ENCODE measurements around the gene GSPT1.
"Not testable (repeated sequence)": the region's sequence is repeated elsewhere in the genome, so short reads cannot be mapped to it uniquely, and the experiment has no call there.

Gene GSPT1

GRCh38 chr16:11857161-11857560, 58.6 kb downstream of the GSPT1 start:
- no peak for DNase-seq (ENCODE audit: low read depth)

DNA sequence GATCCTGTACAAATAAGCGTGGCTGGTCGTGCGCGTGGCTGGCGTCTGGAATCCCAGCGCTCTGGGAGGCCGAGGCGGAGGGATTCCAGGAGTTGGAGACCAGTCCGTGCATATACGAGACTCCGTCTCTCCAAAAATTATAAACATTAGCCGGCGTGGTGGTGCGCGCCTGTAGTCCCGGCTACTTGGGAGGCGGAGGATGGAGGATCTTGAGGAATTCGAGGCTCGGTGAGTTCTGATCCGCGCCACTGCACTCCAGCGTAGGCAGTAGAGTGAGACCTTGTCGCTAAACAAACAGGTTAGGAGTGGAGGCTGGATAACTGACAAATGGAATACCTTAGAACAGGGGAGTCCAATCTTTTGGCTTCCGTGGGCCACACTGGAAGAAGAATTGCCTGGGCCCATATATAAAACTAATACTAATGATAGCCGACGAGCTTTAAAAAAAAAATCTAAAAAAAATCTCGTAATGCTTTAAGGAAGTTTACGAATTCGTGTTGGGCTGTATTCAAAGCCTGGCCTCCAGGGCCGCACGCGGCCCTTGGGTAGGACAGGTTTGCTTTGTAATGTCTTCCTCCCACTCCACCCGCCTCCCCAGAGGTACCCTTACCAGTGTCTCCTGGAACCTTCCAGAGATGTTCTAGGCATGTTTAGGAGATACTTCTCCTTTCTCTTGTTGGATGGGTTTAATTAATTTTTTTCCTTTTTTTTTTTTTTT, 63.5 kb downstream of the GSPT1 start:
- no peak for DNase-seq (ENCODE audit: low read depth)

- peak; percentile 94 for DNase-seq (ENCODE audit: low read depth)
Observed at GRCh38 chr16:11851294-11852091, 64.3 kb downstream of the GSPT1 start, which contains the start of gene RSL1D1. Gene RSL1D1 (minus strand): TSS chr16:11851542. CDS start chr16:11851512, 30 bp downstream.

GRCh38 chr16:11848842-11849241, 66.9 kb downstream of the GSPT1 start:
- DNase-seq (ENCODE audit: low read depth), result no peak

DNA sequence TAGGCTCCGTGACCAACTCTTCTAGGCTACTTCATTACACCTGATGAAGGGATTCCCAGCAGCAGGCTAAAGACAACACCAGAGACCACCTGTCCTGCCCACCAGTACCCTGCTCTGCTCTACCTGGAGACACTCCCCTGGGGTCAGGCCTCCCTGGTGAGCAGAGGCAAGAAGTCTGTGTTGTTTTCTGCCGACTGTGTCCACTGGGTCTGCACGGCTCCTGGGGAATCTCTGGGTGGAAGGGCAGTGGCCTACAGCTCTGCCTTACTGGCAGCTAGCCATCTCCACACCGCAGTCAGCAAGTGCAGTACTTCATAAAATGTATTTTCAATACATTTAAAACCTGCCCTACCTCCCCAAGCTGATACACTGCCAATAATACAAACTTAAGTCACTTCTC, 71.3 kb downstream of the GSPT1 start:
- no peak for DNase-seq (ENCODE audit: low read depth)

DNA sequence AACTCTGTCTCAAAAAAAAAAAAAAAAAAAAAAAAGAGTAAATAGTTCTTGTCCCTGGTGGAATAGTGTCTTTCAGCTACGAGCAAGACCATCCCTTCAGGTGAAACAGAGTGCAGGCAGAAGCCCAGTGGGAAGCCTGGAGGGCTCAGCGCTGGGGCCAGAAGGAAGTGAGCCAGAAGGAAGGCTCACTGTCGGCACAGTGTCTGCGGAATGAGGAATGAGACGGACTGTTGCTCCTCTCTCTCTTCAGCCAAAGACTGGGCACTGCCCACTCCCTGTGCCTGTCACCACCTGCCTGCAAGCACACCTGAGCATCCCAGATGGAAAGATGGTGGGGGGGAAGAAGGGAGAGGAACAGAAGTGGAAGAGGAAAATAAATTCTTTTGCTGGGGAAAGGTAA, 71.9 kb downstream of the GSPT1 start:
- no peak for DNase-seq (ENCODE audit: low read depth)

GRCh38 chr16:11843206-11843605, 72.5 kb downstream of the GSPT1 start:
- DNase-seq (ENCODE audit: low read depth), result no peak

DNA sequence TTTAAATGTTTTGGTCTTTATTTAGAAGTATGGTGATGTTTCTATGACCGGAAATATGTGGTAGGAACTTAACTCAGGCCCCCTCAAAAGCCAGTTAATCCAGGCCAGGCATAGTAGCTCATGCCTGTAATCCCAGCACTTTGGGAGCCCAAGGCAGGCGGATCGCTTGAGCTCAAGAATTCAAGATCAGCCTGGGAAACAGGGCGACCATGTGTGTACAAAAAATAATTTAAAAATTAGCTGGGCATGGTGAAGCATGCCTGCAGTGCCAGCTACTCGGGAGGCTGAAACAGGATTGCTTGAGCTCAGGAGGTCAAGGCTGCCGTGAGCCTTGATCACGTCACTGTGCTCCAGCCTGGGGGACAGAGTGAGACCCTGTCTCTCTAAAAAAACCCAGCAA, 74.7 kb downstream of the GSPT1 start:
- no peak for DNase-seq (ENCODE audit: low read depth)

- no peak for DNase-seq (ENCODE audit: low read depth)
Observed at GRCh38 chr16:11836650-11837244, 79.0 kb downstream of the GSPT1 start.

DNA sequence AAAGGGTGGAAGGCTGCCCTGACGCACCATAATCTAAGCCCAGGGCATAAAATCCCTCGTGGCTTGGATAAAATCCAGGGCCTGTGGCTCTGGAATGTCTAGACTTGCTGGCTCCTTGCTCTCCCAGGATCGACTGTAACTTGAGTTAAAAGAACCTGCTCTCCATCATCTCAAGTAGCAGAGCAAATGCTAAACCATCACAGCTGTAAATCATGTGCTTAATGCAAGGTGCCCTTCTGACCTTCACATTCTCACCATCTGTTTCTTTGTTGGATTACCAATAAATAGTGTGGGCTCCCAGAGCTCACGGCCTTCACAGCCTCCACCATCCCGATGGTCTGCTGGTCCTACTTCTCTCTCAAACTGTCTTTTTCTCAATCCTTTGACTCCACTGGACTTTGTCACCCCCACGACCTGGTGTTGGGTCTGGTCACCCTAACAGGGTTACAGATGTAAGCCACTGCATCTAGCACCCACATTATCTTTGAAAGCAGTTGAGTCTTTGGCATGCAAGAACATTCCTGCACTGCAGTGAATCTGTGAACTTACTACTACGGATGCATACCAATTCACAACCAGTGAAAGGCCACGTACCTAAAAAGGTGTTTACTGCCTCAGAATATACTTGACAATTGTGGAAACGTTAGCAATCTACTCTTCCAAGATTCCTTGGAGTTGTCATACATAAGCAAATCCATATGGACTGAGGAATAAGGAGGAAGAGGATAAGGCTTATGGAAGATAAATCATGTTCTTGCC, 79.7 kb downstream of the GSPT1 start:
- no peak for DNase-seq (ENCODE audit: low read depth)

GRCh38 chr16:11835309-11835708, 80.4 kb downstream of the GSPT1 start:
- no peak for DNase-seq (ENCODE audit: low read depth)

DNA sequence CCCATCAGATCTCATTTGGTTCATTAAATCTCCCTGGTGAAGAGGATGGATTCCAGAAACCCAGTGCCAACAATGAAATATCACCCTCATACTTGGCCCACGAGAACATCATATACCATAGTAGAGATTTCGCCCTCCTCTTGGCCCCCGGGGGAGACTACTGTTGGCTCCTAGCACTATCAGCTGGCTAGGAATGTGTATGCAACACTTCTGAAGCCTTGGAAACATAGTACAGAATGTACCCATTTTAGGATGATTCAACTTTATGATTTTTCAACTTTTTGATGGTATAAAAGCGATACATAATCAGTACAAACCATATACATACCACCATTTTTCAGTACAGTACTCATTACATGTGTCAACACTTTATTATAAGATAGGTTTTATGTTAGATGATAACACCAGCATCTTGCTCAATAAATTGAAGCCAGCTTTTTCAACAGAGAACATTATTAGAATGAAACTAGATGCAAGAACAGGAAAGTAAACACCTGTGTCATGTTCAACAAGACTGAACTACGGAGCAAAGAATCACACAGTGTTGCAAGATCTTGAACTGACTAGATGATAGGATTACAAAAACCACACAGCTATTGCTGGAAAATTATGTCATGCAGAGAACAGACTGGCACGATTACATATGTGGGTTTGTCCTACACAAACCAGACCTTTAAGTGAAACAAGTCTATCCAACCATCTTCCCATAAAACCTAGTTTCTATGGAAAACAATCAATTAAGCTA, 81.6 kb downstream of the GSPT1 start:
- DNase-seq (ENCODE audit: low read depth), result no peak

DNA sequence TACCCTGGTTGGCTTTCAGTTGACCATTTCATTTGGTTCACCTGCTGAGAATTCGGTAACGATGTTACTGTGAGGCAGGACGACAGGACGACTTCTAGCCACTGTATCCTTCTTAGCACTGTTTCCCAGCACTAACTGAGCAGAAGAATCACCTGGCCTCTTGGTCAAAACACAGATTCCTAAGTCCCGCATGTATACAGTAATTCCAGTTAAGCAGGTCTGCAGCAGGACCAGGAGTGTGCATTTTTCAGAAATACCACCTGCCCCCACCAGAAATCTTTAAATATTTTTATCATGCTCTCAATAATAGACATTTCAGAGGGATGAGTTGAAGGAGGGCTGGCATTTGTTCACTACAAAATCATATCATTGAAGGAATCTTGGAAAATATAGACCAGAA, 87.1 kb downstream of the GSPT1 start:
- DNase-seq (ENCODE audit: low read depth), result no peak

GRCh38 chr16:11825520-11826165, 90.1 kb downstream of the GSPT1 start:
- DNase-seq (ENCODE audit: low read depth), result not testable (repeated sequence)

DNA sequence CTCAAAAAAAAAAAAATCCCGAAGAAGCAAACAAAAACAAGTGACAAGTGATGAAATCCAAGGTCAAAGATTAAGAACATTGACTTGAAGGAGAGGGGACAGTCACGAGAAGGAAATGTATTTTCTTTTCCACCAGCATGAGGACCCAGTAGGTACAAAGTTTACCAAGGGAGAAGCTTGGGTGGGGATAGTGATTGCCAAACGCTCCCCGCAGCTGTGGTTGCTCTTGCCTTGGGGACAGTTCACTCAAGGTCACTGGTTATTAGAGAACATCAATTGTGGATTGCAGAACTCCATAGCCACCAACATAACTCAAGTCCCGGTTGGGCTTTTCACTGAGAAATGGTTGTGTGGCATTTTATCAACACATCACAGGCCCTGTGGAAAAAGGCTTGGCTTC, 91.4 kb downstream of the GSPT1 start:
- DNase-seq (ENCODE audit: low read depth), result no peak

GRCh38 chr16:11823645-11824044, 92.1 kb downstream of the GSPT1 start:
- DNase-seq (ENCODE audit: low read depth), result not testable (repeated sequence)

DNA sequence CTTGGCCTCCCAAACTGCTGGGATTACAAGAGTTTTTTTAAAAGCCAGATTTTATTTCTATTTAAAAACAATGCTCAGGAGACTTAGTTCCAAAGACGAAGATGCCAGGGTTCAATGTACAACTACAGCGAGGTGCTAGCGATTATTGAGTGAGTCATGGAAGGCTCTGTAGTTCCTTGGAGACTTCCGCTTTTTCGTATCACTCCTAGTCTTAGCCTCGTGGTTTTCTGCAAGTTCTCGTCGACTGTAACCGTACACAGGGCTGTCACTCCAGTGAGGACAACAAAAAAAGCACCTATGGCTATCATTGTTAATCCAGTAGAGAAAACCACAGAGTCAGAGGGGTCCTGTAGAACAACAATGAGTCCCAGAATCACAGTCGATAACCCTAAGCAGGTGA, 96.0 kb downstream of the GSPT1 start:
- no peak for DNase-seq (ENCODE audit: low read depth)

GRCh38 chr16:11818970-11819369, 96.8 kb downstream of the GSPT1 start:
- not testable (repeated sequence) for DNase-seq (ENCODE audit: low read depth)

Measured in stimulated activated CD8-positive, alpha-beta memory T cell treated with anti-CD3 and anti-CD28 coated beads, Interleukin-15, amount 100 ng/mL, for 24 hours (primary cell).